ENCODE results near the gene RCBTB1. TPM values are rescaled to one million over a fixed set of nuclear protein-coding genes. Genes with fewer than 3 reads are reported as not detected.

Gene RCBTB1
- total and polyA plus RNA-seq, 2 donors (not counting 3 experiments of a cell fraction or from before 2014, with no cell fraction given): 12.1 to 23.8 TPM

DNA sequence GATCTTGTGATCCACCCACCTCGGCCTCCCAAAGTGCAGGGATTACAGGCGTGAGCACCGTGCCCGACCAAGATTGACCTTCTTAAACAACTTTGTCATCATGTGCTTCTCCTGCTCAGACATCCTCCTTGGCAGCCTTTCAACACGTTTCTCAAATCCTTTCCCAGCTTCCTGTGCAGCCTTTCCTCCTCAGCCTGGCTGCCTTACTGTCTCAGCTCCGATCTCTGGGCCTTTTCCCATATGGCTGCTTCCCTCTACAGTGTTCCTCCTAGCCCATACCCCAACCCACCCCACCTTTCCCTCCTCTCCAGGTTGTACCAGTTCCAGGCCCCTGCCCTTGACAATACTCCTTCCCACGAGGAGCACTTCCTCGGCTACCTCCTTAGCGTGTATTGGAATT lies 82.4 kb downstream of the RCBTB1 start:
- DNase-seq (ENCODE audit: low read depth, low spot score) (peak; percentile 58), FAIRE-seq (peak; percentile 80)
- POLR2A ChIA-PET: no interaction called here
- no peaks in the 10 kb centered on the region for H3K27me3 ChIP-seq (ENCODE audit: control insufficient read depth in 2 of 2, insufficient read depth in 2 of 2, low read length in 2 of 2)
- H3K9me3 ChIP-seq (replicated peaks; ENCODE audit: control insufficient read depth, insufficient read depth, low read length): no peaks in the 10 kb centered on the region
- peaks cover 4% of the 10 kb centered on the region for H3K4me1 ChIP-seq (ENCODE audit: control insufficient read depth, extremely low read depth, insufficient read depth, low read length)
- TF ChIP-seq EZH2 (IDR thresholded peaks at IDR 0.05; ENCODE audit: borderline replicate concordance, low read depth, low read length, severe bottlenecking) (no peak), FOS (IDR thresholded peaks at IDR 0.05; ENCODE audit: borderline replicate concordance, insufficient read depth, low read length) (no peak), JUN (IDR thresholded peaks at IDR 0.05; ENCODE audit: borderline replicate concordance, insufficient read depth, insufficient read length, low read depth) (no peak), POLR2A (IDR thresholded peaks at IDR 0.05; ENCODE audit: low read depth, low read length) (no peak), MYC (IDR thresholded peaks at IDR 0.05; ENCODE audit: low read depth, low read length) (no peak), POLR2AphosphoS5 (IDR thresholded peaks at IDR 0.05; ENCODE audit: insufficient read depth, low read depth, low read length) (no peak), GATA2 (IDR thresholded peaks at IDR 0.05; ENCODE audit: insufficient read depth, insufficient read length, low read depth, low read length) (no peak)
- TF ChIP-seq, protein P1, sequence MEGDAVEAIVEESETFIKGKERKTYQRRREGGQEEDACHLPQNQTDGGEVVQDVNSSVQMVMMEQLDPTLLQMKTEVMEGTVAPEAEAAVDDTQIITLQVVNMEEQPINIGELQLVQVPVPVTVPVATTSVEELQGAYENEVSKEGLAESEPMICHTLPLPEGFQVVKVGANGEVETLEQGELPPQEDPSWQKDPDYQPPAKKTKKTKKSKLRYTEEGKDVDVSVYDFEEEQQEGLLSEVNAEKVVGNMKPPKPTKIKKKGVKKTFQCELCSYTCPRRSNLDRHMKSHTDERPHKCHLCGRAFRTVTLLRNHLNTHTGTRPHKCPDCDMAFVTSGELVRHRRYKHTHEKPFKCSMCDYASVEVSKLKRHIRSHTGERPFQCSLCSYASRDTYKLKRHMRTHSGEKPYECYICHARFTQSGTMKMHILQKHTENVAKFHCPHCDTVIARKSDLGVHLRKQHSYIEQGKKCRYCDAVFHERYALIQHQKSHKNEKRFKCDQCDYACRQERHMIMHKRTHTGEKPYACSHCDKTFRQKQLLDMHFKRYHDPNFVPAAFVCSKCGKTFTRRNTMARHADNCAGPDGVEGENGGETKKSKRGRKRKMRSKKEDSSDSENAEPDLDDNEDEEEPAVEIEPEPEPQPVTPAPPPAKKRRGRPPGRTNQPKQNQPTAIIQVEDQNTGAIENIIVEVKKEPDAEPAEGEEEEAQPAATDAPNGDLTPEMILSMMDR (IDR thresholded peaks at IDR 0.05; ENCODE audit: extremely low read depth in 1 of 2, insufficient read depth in 1 of 2, low read depth in 1 of 2, low read length in 2 of 2): no peak
- TF ChIP-seq, protein P2, sequence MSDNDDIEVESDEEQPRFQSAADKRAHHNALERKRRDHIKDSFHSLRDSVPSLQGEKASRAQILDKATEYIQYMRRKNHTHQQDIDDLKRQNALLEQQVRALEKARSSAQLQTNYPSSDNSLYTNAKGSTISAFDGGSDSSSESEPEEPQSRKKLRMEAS (IDR thresholded peaks at IDR 0.05; ENCODE audit: insufficient read depth, insufficient read length): no peak
- no peaks in the 10 kb centered on the region for H3K9me1 ChIP-seq (replicated peaks; ENCODE audit: control insufficient read depth, extremely low read depth, insufficient read depth, low read length)
- CTCF ChIA-PET: no interaction called here
- H3K36me3 ChIP-seq (ENCODE audit: control insufficient read depth in 2 of 2, extremely low read depth in 1 of 2, insufficient read depth in 2 of 2, low read length in 2 of 2): peaks cover 0 to 3% of the 10 kb centered on the region in 2 experiments
- dilution Hi-C loops (cut with MboI; ENCODE audit: extremely low pct_ligation_motif_present, low sequenced_read_pairs): no loop called here
- H3K4me3 ChIP-seq (replicated peaks in 1 of 3; ENCODE audit: insufficient read depth in 1 of 3, low read depth in 1 of 3, low read length in 3 of 3): no peak overlapping the region
- no TSS peak for BruUV-seq (replicated peaks)
- H3K4me2 ChIP-seq (ENCODE audit: insufficient read depth, low read length): no peak overlapping the region
- H4K20me1 ChIP-seq (replicated peaks; ENCODE audit: control insufficient read depth, extremely low read depth, insufficient read depth, low read length): no peaks in the 10 kb centered on the region
- H3K27ac ChIP-seq (ENCODE audit: insufficient read depth, low read depth, low read length): no peak overlapping the region
- H3K79me2 ChIP-seq (ENCODE audit: control insufficient read depth, insufficient read depth, low read length): no peaks in the 10 kb centered on the region
- intact Hi-C loops (cut with micrococcal nuclease): no loop called here
- no peak overlapping the region for H3K9ac ChIP-seq (replicated peaks; ENCODE audit: extremely low read depth, insufficient read depth, low read length)
- no peak overlapping the region for H2AFZ ChIP-seq (ENCODE audit: low read depth, low read length)
